HL-60 (cell line): ENCODE results near the gene CFHR5.

Experiments used
- DNase-seq, 2 experiments: peaks; one replicate each; pipeline ENCODE4 v3.0.0-alpha.2; 2010 to 2020; ENCODE audit warnings: low read depth in 1 of 2, low spot score in 1 of 2
- H3K27ac ChIP-seq: fragments of 250-450 bp; sonication (Bioruptor Pico); replicated peaks from 2 replicates; pipeline ENCODE4 v1.5.1; 2020; ENCODE audit warnings: mild to moderate bottlenecking, moderate library complexity
- H3K27me3 ChIP-seq: fragments of 250-450 bp; sonication (Bioruptor Pico); 2 replicates; pipeline ENCODE4 v1.5.1; 2021; ENCODE audit warnings: mild to moderate bottlenecking, moderate library complexity; ENCODE audit not compliant: insufficient read depth, poor library complexity, severe bottlenecking
- H3K4me3 ChIP-seq: replicated peaks from 2 replicates; pipeline ENCODE4 v1.5.1; 2011; ENCODE audit warnings: mild to moderate bottlenecking, control low read depth, low read length; ENCODE audit not compliant: insufficient read depth
- GABPA ChIP-seq: IDR thresholded peaks from 2 replicates; pipeline ENCODE4 v1.6.1; 2012; ENCODE audit warnings: low read depth
- POLR2AphosphoS5 ChIP-seq: IDR thresholded peaks from 2 replicates; pipeline ENCODE4 v1.6.1; 2012; ENCODE audit warnings: low read depth
- REST ChIP-seq: IDR thresholded peaks from 2 replicates; pipeline ENCODE4 v1.6.1; 2012; ENCODE audit warnings: low read depth; ENCODE audit not compliant: insufficient replicate concordance
- SPI1 ChIP-seq: IDR thresholded peaks from 2 replicates; pipeline ENCODE4 v1.6.1; 2012; ENCODE audit warnings: low read depth, mild to moderate bottlenecking, borderline replicate concordance
- TF ChIP-seq, protein P1 (sequence below): IDR thresholded peaks from one replicate; pipeline ENCODE4 v1.5.1; 2011; ENCODE audit warnings: low read length, control low read depth, inconsistent platforms; ENCODE audit not compliant: insufficient read depth

CFHR5 gene

DNA sequence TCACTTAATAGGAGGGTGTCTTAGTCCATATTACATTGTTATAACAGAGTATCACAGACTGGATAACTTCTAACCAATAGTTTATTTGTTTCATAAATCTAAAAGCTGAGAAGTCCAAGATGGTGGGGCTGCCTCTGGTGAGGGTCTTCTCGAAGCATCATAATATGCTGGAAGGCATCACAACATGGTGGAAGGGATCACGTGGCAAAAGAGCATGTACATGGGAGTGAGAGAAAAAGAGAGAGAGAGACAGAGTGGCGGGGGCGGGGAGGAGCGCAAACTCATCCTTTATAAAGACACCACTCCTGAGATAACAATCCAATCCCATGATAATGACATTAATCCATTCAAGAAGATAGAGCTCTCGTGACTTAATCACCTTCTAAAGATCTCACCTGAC lies 31.5 kb downstream of the CFHR5 start:
- TF ChIP-seq SPI1: no peak
- TF ChIP-seq, protein P1, sequence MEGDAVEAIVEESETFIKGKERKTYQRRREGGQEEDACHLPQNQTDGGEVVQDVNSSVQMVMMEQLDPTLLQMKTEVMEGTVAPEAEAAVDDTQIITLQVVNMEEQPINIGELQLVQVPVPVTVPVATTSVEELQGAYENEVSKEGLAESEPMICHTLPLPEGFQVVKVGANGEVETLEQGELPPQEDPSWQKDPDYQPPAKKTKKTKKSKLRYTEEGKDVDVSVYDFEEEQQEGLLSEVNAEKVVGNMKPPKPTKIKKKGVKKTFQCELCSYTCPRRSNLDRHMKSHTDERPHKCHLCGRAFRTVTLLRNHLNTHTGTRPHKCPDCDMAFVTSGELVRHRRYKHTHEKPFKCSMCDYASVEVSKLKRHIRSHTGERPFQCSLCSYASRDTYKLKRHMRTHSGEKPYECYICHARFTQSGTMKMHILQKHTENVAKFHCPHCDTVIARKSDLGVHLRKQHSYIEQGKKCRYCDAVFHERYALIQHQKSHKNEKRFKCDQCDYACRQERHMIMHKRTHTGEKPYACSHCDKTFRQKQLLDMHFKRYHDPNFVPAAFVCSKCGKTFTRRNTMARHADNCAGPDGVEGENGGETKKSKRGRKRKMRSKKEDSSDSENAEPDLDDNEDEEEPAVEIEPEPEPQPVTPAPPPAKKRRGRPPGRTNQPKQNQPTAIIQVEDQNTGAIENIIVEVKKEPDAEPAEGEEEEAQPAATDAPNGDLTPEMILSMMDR: no peak
- no peak for TF ChIP-seq REST
- TF ChIP-seq GABPA: no peak
- no peak for TF ChIP-seq POLR2AphosphoS5
- Histone ChIP-seq H3K27ac (no peak overlapping the region), H3K4me3 (no peak overlapping the region), H3K27me3 (no peaks in the 10 kb centered on the region)
- no peak for DNase-seq

- TF ChIP-seq REST (no peak), GABPA (no peak), SPI1 (no peak), POLR2AphosphoS5 (no peak)
- TF ChIP-seq, protein P1: no peak
- no peak overlapping the region for H3K27ac ChIP-seq
- no peak overlapping the region for H3K4me3 ChIP-seq
- H3K27me3 ChIP-seq: no peaks in the 10 kb centered on the region
- no peak for DNase-seq
Measured at GRCh38 chr1:197011614-197012013, 34.3 kb downstream of the CFHR5 start.

- TF ChIP-seq POLR2AphosphoS5: no peak
- Histone ChIP-seq H3K27me3 (no peaks in the 10 kb centered on the region), H3K27ac (no peak overlapping the region), H3K4me3 (no peak overlapping the region)
- DNase-seq: no peak
Measured at GRCh38 chr1:197013234-197013633, 35.9 kb downstream of the CFHR5 start.

GRCh38 chr1:197016751-197017150 lies 39.4 kb downstream of the CFHR5 start:
- TF ChIP-seq REST (no peak), GABPA (no peak), SPI1 (no peak), POLR2AphosphoS5 (no peak)
- TF ChIP-seq, protein P1: no peak
- no peaks in the 10 kb centered on the region for H3K27me3 ChIP-seq
- no peak overlapping the region for H3K4me3 ChIP-seq

More at GRCh38 chr1:197016751-197017150, 39.4 kb downstream of the CFHR5 start:
- no peak for DNase-seq
- H3K27ac ChIP-seq: no peak overlapping the region
